Measurements from ENCODE around the gene PTPN6.
A peak's percentile ranks its signal among the peaks of the same experiment; 100 is the strongest.

PTPN6 gene

GRCh38 chr12:6923003-6923732 lies 28.0 kb upstream of the PTPN6 start:
- ATAC-seq: no peak

DNA sequence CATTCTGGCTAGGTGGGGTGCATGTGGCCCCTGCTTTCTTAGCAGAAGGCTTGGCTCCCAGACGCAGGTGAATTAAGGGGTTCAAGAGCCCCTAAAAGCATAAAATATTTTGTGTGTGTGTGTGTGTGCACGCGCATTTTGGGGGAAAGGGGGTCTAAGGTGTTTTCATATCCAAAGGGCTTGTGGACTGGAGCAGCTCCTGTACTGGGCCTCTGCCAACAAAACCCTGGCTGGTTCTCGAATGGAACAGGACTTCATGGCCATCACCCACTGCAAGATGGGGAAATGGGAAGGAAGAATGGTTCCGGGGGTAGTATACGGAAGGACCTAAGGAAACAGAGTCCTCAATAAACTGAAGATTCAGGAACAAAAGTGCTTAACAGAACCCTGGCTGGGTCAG lies 27.3 kb upstream of the PTPN6 start:
- ATAC-seq: no peak

DNA sequence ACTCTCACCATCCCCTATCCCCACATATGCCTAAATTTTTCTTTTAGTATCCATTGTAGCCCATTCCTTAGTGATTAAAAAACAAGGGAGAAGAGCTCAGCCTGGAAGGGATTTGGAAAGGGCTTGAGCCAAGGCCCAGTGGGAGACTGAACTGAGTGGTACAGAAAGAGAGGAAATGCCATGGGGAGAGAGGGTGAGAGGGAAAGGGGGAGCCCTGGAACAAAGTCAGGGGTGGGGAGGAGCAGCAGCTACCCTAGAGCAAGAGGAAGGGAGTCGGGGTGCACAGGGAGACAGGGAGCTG lies 26.0 kb upstream of the PTPN6 start:
- no peak for ATAC-seq

DNA sequence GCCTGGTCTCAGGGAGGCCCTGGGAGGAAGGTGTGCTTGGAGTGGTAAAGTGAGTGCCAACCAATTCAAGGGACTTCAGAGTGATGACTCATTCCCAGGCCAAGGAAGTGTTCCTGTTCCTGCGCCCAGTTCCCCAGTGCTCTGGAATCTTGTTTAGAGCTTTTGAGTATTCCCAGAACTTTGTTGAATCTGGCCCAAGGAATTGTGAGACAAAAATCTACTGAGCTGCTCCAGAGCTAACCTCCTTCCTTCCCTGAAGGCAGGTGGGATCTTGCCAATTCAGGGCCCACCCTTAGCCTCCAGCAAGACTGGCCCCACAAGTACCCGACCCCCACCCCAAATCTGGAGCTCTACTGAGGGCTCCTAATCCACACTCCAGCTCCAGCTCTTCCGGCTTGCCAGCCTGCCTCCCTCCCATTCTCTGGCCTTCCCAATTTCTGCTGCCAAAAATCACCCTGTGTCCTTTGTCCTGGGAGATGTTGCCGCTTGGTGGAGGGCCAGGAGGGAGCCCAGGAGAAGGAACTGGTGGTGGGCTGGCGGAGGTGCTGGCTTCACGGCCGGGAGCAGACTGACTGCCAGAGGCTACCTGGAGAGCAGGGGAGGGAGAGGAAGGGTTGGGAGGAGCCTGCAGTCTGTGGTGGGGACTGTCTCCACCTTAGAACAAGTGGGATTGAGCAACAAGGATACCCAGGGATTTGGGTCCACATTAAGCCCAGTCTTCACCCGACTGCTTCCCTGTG lies 25.4 kb upstream of the PTPN6 start:
- no peak for ATAC-seq

GRCh38 chr12:6927379-6928021 lies 23.7 kb upstream of the PTPN6 start, which contains the start of gene ATN1:
Gene ATN1, plus strand, starts transcription at chr12:6927959. Its CDS starts 6,043 bp downstream, at chr12:6934002.
- ATAC-seq: peak; percentile 21 to 34

DNA sequence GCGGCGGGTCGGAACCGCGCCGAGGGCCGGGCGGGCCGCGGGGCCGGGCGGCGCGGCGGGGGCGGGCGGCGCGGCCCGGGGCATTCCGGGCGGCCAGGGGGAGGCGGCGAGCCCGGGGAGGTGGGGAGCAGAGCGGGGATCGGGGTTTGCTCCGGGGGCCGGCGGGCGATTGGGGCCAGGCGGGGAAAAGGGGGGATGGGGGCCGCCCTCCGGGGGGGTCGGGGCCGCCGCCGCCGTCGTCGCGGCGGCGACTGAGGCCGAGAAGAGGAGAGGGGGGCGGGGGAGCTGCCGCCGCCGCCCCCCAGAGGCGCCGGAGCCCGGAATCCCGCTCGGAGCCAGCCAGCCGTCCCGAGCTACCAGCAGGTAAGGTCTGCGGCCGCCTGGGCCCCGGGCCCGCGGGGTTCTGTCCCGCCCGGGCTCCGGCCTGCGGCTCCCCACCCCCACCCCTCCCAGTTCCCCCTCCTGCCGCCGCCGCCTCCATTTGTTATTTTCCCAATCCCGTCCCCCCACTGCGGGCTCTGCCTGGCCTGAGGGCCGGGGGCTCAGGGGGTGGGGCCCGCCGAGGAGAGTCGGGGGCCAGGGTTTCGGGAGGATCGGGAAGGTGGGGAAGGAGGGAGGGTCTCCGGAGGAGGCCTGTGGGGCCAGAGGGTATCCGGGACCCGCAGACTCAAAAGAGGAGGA lies 23.0 kb upstream of the PTPN6 start:
- peak in 1 of 2 donors; percentile 4 for ATAC-seq

DNA sequence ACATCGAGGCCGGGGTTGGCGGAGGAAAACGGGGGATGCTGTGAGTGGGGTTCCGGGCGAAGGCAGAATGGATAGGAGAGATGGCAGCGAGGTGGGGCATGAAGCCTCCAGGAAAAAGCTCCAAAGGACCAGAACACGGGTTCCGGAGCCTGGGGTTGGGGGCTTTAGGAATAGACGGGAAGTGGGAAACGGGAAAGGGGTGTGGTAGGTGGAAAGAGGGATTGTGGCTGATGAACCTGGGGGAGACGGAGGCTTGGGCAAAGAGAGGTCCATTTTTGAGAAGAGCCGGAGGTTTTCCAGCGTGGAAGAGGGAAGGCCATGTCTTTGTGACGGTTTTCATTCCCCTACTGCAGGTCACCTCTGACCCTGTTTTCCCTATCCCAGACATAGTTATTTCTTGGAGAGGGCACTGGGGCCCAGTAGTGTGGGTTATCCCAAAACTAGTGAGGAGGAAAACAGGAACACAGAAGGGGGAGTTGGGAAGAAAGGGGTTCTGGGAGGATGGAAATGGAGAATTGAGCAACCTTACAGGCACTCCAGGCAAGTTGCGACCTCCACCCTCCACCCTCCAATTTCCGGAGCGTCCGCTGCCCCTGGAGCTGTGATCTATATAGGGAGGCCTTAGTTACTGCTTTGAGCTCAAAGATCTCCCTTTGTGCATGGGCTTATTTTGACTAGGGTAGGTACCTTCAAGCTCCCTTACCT lies 22.3 kb upstream of the PTPN6 start:
- ATAC-seq: no peak

DNA sequence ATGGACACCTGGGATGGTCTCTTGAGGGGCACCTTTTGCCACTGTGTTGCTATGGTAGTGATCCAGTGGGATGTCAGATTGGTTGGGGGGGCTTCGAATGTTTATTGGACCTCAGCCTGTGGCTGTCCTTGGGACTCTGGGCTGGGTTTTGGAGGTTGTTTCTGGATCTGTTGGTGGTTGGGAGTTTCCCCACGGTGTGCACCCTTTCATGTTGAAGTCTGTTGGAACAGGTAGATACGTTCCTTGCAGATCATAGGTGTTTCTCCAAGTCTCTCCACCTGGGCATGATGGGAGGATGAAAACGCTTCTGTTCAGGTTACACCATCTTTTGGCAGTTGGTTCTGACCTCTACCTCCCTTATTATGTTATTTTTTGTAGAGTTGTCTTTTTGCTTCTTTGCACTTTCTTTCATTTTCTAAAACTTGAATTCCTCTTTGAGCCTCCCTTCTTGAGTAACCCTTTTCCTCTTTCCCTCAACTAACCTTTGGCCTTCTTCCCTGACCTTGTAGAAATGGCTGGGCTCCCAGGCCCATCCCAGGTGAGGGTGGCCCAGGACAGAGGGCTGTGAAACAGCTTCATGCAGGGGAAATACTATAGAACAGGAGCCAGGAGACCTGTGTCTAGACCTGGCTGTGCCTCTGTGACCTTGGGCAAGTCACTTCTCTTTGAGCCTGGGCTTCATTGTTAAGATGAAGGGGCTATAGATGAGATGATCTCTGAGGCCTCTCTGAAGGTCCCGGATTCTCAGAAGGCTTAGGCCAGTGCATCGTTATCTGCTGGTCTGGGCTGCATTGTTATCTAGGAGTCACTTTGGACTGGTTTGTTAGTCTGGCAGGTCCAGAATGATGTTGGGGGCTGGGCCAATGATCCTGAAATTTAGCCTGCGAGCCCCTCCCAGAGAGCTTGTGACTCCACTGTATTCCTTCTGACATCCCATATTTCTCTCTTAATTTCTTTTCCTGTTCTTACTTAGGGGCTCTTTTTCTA lies 21.4 kb upstream of the PTPN6 start:
- no peak for ATAC-seq

DNA sequence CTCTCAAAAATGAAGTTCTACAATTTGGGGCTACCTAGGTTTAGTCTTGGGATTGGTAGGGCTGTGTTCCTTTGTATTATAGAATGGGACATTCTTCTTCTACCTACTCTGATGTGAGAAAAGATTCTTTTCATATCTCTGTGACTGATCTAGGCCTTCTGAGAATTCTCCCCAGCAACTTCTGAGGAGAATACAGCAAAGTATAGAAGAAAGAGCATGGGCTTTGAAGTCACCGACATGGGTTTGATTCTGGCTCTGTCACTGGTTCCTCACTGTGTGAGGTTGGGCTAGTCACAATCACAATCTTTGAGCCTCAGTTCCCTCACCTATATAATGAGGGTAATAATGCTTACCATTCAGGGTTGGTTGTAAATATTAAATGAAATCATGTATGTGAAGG lies 18.4 kb upstream of the PTPN6 start:
- ATAC-seq: peak; percentile 9 to 17

- no peak for ATAC-seq
Observed at GRCh38 chr12:6934110-6934509, 17.0 kb upstream of the PTPN6 start.

DNA sequence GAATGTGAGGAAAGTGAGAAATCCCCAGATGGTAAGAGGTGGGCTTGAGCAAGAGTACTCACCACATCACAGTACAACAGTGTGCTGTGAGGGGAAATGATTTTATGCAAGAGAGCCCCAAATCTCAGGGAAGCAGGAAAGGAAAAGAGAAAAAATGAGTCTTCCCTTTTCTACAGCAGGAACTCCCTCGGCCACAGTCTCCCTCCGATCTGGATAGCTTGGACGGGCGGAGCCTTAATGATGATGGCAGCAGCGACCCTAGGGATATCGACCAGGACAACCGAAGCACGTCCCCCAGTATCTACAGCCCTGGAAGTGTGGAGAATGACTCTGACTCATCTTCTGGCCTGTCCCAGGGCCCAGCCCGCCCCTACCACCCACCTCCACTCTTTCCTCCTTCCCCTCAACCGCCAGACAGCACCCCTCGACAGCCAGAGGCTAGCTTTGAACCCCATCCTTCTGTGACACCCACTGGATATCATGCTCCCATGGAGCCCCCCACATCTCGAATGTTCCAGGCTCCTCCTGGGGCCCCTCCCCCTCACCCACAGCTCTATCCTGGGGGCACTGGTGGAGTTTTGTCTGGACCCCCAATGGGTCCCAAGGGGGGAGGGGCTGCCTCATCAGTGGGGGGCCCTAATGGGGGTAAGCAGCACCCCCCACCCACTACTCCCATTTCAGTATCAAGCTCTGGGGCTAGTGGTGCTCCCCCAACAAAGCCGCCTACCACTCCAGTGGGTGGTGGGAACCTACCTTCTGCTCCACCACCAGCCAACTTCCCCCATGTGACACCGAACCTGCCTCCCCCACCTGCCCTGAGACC lies 15.6 kb upstream of the PTPN6 start:
- no peak for ATAC-seq

DNA sequence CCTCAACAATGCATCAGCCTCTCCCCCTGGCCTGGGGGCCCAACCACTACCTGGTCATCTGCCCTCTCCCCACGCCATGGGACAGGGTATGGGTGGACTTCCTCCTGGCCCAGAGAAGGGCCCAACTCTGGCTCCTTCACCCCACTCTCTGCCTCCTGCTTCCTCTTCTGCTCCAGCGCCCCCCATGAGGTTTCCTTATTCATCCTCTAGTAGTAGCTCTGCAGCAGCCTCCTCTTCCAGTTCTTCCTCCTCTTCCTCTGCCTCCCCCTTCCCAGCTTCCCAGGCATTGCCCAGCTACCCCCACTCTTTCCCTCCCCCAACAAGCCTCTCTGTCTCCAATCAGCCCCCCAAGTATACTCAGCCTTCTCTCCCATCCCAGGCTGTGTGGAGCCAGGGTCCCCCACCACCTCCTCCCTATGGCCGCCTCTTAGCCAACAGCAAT lies 14.9 kb upstream of the PTPN6 start:
- ATAC-seq: no peak

DNA sequence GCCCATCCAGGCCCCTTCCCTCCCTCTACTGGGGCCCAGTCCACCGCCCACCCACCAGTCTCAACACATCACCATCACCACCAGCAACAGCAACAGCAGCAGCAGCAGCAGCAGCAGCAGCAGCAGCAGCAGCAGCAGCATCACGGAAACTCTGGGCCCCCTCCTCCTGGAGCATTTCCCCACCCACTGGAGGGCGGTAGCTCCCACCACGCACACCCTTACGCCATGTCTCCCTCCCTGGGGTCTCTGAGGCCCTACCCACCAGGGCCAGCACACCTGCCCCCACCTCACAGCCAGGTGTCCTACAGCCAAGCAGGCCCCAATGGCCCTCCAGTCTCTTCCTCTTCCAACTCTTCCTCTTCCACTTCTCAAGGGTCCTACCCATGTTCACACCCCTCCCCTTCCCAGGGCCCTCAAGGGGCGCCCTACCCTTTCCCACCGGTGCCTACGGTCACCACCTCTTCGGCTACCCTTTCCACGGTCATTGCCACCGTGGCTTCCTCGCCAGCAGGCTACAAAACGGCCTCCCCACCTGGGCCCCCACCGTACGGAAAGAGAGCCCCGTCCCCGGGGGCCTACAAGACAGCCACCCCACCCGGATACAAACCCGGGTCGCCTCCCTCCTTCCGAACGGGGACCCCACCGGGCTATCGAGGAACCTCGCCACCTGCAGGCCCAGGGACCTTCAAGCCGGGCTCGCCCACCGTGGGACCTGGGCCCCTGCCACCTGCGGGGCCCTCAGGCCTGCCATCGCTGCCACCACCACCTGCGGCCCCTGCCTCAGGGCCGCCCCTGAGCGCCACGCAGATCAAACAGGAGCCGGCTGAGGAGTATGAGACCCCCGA lies 14.3 kb upstream of the PTPN6 start:
- ATAC-seq: peak; percentile 11 to 18

DNA sequence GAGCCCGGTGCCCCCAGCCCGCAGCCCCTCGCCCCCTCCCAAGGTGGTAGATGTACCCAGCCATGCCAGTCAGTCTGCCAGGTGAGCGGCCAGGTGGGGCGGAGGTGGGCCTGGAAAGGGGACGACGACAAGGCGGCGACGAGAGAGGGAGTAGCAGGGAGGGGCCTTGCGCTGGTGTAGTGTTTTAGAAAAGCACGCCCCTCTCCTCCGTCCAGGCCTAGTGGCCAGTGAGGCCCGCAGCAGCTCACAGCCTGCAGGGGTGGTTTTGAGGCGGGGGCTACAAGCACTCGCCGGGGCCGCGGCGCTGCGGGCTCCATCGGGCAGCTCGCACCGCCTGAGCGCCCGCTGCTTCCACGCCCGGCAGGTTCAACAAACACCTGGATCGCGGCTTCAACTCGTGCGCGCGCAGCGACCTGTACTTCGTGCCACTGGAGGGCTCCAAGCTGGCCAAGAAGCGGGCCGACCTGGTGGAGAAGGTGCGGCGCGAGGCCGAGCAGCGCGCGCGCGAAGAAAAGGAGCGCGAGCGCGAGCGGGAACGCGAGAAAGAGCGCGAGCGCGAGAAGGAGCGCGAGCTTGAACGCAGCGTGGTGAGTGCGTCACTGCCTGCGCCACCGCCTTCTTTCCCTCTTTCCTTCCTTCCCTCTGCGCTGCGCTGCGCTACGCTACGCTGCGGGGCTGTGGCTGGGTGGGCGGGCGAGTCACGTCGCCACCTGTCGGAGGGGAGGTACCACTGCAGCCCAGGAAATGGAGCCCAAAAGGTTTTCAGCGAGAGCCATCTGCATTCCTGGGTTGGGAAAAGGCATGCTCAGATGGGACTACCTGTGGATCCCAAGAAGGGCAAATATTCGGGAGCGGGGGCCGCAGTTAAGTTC lies 13.4 kb upstream of the PTPN6 start:
- ATAC-seq: peak; percentile 96 to 97

- ATAC-seq: no peak
Observed at GRCh38 chr12:6938353-6939190, 12.6 kb upstream of the PTPN6 start.

- ATAC-seq: no peak
Observed at GRCh38 chr12:6939191-6939540, 12.0 kb upstream of the PTPN6 start.

- ATAC-seq: no peak
Observed at GRCh38 chr12:6941267-6941666, 9.9 kb upstream of the PTPN6 start.

DNA sequence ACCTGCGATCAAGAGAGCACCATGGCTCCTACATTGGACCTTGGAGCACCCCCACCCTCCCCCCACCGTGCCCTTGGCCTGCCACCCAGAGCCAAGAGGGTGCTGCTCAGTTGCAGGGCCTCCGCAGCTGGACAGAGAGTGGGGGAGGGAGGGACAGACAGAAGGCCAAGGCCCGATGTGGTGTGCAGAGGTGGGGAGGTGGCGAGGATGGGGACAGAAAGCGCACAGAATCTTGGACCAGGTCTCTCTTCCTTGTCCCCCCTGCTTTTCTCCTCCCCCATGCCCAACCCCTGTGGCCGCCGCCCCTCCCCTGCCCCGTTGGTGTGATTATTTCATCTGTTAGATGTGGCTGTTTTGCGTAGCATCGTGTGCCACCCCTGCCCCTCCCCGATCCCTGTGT lies 9.4 kb upstream of the PTPN6 start:
- ATAC-seq: no peak

Measured in activated CD4-positive, CD25-positive, alpha-beta regulatory T cell treated with anti-CD3 and anti-CD28 coated beads, Interleukin-2, amount 50 U/mL, for 24 hours (primary cell).